ENCODE measurements around the gene GBX1.

Gene GBX1

DNA sequence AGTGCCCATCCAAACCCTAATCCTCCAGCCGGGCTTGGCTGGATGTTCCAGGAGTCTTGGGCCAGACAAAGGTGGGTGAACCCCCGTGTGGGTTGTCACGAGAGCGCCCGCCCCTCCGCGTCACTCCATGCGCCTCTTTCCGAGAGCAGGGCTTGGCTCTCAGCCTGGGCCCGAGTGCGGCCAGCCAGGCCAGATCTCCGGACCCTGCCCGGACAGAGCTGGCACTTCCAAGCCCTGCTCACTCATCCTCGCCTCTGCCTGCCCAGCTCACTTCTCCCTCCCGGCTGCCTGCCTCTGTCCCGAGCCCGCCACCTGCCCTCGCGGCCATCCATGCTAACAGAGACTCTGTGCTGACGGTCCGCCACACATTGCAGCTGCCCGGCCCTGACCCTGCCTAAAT lies 46.6 kb downstream of the GBX1 start:
- Mint-ChIP-seq H3K4me3 (no peak overlapping the region), H3K4me1 (peaks cover 19% of the 10 kb centered on the region), H3K27me3 (peaks cover 4% of the 10 kb centered on the region), H3K27ac (no peak overlapping the region), H3K9me3 (no peaks in the 10 kb centered on the region)
- ATAC-seq (no peak), DNase-seq (no peak)

DNA sequence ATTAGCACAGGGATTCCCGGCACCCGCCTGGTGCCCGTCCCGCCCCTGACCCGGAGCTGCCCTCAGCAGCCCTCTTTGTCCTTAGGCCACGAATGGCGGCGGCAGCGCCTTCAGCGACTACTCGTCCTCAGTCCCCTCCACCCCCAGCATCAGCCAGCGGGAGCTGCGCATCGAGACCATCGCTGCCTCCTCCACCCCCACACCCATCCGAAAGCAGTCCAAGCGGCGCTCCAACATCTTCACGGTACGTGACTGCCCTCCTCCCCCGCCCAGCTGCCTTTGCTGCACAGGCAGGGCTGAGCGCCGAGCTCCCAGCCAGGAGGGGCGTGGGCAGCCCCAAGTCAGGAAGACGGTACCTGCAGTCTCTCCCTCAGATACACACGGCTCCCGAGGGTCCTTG lies 47.6 kb downstream of the GBX1 start:
- Mint-ChIP-seq H3K9me3 (no peaks in the 10 kb centered on the region), H3K4me1 (peaks cover 22% of the 10 kb centered on the region), H3K27me3 (peaks cover 8% of the 10 kb centered on the region), H3K27ac (peak overlapping the region in 1 of 2 donors; percentile 40), H3K4me3 (no peak overlapping the region)
- DNase-seq, result no peak
- no peak for ATAC-seq

DNA sequence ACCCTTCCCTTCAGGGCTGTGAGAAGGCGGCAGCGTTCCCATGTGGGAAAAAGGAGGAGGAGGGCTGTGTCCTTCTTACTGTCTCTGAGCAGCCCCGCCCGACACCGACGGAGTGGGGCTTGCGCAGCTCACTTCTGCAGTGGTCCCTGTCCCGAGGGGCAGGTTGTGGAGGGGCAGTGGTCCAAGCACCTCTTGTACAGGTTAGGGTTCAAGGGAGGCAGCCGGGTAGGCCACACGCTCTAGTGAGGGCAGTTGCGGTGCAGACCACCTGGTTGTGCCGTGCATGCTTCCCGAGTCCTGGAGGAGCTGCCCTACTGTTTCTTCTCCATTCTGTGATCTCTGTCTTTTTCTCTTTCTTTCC lies 48.5 kb downstream of the GBX1 start:
- DNase-seq (no peak), ATAC-seq (no peak)
- peaks cover 8% of the 10 kb centered on the region for H3K27me3 Mint-ChIP-seq
- peaks cover 19% of the 10 kb centered on the region for H3K4me1 Mint-ChIP-seq
- no peak overlapping the region for H3K4me3 Mint-ChIP-seq
- no peak overlapping the region for H3K27ac Mint-ChIP-seq
- no peaks in the 10 kb centered on the region for H3K9me3 Mint-ChIP-seq

DNA sequence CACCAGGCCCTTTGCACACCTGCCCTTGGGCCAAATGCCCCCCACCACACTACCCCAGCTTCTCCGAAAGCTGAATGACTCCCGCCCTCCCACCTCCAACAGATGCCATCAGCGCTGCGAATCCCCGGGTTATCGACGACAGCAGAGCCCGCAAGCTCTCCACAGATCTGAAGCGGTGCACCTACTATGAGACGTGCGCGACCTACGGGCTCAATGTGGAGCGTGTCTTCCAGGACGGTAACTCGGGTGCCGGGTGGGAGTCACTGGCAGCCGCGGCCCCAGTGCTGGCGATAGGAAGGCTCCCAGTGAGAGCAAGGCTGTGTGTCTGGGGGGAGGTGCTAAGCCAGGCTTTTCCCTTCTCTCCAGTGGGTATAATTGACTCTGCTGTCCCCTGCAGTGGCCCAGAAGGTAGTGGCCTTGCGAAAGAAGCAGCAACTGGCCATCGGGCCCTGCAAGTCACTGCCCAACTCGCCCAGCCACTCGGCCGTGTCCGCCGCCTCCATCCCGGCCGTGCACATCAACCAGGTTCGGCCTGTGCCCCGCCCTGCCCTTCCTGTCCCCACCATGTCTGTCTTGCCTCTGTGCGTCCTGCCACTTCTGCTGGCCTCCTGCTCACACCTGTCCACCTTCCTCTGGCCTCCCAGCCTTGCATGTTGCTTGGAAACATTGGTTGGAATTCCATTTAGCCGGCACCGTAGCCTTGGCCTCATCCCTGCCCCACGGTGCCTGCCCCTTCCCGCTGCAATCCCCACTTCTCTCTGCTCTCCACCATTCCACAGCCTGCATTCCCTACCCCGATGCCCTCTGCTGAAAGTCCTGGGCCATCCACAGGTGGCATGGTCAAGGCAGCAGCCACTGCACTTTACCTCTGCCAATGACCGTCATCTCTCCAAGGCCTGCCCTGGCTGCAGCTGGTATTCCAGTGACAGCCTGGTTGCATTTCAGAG lies 49.1 kb downstream of the GBX1 start:
- Mint-ChIP-seq H3K4me1 (peaks cover 13% of the 10 kb centered on the region), H3K4me3 (no peak overlapping the region), H3K27me3 (peaks cover 12% of the 10 kb centered on the region), H3K27ac (no peak overlapping the region), H3K9me3 (no peaks in the 10 kb centered on the region)
- DNase-seq, result no peak
- no peak for ATAC-seq

DNA sequence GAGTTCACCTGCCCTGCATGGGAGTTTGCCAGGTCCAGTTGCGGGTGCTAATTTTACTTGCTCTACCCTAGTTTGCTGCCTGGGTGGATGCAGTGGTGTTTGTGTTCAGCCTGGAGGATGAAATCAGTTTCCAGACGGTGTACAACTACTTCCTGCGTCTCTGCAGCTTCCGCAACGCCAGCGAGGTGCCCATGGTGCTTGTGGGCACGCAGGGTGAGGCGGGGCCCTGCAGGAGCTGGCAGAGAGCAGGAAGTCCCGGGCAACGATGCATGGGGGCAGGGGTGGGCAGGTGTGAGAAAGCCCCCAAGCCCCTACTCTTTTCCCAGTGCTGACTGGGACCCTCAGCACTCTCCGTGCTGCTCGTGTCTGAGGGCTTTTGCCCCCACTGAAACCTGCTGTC lies 49.9 kb downstream of the GBX1 start:
- Mint-ChIP-seq H3K9me3 (no peaks in the 10 kb centered on the region), H3K27me3 (peaks cover 21% of the 10 kb centered on the region), H3K27ac (no peak overlapping the region), H3K4me3 (peak overlapping the region; percentile 26 to 55), H3K4me1 (peaks cover 13% of the 10 kb centered on the region)
- ATAC-seq (peak; percentile 24), DNase-seq (no peak)

DNA sequence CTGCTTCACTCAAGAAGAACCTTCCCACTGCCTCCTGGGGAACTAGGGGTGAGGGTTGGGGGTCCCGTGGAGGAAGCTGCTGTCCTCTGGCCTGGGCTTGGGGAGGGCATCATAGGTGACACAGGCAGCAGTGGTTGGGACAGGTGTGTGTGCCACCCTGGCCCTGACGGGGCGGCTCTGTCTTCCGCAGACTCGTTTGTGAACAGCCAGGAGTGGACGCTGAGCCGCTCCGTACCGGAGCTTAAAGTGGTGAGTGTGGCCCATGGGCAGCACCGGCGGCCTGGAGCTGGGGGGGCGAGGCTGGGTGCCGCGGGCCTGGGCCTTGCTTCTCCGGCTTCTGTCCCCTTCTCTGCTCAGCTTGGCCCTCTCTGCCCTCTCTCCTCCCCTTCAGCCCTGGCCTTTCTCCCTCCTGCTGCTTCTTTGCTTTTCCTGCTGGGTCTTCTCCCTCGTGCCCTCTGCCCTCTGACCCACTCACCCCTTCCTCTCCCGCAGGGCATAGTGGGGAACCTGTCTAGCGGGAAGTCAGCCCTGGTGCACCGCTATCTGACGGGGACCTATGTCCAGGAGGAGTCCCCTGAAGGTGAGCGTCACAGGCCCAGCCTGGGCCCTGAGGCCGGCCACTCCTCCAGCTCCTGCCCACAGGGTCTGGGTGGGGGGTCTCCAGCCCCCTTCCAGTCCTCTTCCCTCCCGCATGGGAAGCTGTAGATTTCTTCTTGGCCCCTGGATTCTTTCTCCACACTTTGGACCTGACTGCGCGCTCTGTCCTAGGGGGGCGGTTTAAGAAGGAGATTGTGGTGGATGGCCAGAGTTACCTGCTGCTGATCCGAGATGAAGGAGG lies 50.7 kb downstream of the GBX1 start:
- DNase-seq, result no peak
- Mint-ChIP-seq H3K4me1 (peaks cover 13% of the 10 kb centered on the region), H3K9me3 (no peaks in the 10 kb centered on the region), H3K4me3 (peak overlapping the region; percentile 26 to 60), H3K27me3 (peaks cover 23% of the 10 kb centered on the region), H3K27ac (no peak overlapping the region)
- no peak for ATAC-seq

DNA sequence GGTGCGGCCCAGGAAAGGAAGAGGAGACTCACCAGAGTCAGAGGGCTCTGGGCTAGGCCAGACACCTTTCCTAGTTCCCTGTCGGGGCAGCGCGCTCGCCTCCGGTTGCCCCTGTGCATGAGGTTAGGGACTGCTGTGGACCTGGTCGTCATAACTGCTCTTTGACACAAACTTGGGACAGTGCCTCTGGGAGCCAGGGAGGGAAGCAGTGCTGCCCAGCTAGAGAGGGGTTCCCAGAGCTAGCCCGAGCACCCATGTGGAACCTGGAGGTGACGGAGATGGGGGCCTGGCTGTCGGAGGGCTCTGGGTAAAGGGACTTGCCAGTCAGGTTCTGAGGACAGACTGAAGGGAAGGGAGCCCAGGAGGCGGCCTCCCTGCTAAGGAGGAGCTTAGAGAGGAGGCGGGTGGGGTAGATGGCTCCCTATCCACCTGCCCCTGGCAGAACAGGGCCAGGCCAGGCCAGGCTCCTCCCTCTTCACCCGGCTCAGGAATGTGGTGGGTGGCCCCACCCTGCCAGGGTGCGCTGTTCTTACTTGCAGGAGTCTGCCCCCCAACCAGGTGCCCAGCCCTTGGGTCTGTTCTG lies 51.6 kb downstream of the GBX1 start:
- H3K27ac Mint-ChIP-seq, result no peak overlapping the region
- DNase-seq, result no peak
- ATAC-seq, result no peak
- peaks cover 23% of the 10 kb centered on the region for H3K27me3 Mint-ChIP-seq
- no peaks in the 10 kb centered on the region for H3K9me3 Mint-ChIP-seq
- peak overlapping the region; percentile 57 to 60 for H3K4me3 Mint-ChIP-seq
- H3K4me1 Mint-ChIP-seq, result peaks cover 13% of the 10 kb centered on the region

DNA sequence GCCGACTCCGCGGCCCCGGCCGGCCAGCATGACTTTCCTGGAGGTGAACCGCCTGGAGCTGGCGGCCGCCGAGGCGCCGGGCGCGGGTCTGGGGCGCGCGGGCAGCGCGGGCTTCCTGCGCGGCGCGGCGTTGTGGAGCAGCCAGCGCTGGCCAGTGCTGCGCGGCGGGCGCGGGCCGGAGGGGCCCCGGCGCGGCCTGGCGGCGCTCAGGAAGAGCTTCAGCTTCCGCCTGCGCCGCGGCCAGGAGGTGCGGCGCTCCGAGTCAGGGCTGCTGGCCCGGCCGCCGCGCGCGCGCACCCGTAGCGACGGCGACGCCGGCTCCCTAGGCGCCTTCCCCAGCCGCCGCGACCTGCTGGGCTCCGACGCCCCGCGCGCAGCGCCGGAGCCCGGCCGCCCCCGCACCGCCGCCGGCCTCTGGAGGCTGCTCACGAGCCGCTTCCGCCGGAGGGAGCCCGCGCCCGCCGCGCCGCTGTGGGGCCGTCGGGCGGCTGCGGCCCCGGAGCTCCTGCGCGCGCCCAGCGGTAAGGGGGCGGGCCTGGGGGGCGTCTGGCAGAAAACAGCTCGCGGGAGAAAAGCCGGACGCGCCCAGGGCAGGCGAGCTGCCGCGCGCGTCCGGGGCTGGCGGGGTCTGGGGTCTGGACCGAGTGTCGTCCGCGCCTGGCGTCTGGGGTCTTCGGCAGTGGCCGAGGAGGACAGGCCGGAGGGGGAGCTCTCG lies 52.2 kb downstream of the GBX1 start:
- Mint-ChIP-seq H3K4me3 (peak overlapping the region; percentile 57 to 60), H3K27ac (no peak overlapping the region), H3K9me3 (no peaks in the 10 kb centered on the region), H3K4me1 (peaks cover 13% of the 10 kb centered on the region), H3K27me3 (peaks cover 23% of the 10 kb centered on the region)
- peak; percentile 68 for ATAC-seq
- peak; percentile 46 to 47 for DNase-seq

DNA sequence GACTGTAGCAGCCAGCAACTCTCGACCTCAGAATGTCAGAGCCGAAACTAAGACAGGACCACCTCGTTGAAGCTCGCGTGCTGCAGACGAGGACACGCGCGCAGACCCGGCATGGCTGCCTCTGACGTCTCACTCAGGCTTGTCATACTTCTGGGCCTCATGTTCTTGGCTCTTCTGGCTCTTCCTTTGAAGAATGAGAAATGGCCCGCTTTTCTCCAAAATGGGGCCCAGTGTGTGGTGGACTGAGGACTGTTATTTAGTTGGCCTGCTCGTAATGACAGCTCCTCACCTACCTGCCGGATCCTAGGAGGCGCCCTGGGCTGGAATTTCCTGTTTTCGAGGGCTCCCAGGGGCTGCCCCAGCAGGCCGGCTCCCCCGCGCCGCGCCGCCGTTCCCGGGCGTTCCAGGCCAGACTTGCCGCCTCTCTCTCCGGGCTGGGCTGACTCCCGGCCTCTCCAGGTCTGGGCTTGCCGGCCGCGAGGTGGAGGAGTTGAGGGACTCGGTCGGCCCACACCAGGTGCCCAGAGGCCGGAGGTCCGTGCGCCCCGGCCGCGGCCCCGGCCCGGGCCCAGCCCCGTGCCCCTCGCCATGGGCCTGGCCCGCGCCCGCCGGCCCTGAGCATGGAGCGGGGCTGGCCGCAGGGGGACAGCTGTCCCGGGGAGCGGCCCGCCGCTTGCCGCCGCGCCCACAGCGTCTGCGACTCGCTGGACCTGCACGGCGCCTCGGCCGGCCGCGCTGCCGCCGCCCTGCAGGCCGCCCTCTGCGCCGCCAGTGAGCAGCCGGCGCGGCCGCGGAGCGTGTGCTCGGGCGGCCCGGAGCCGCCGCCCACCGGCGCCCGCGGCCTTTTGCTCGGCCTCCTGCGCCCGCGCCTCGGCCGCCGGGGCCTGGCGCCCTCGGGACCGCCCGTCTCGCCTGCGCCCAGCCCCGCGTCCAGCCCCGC lies 53.1 kb downstream of the GBX1 start:
- peaks cover 23% of the 10 kb centered on the region for H3K27me3 Mint-ChIP-seq
- no peak for DNase-seq
- H3K4me1 Mint-ChIP-seq, result peaks cover 13% of the 10 kb centered on the region
- ATAC-seq, result peak; percentile 31
- no peak overlapping the region for H3K27ac Mint-ChIP-seq
- H3K4me3 Mint-ChIP-seq, result peak overlapping the region; percentile 2 to 4
- H3K9me3 Mint-ChIP-seq, result no peaks in the 10 kb centered on the region

DNA sequence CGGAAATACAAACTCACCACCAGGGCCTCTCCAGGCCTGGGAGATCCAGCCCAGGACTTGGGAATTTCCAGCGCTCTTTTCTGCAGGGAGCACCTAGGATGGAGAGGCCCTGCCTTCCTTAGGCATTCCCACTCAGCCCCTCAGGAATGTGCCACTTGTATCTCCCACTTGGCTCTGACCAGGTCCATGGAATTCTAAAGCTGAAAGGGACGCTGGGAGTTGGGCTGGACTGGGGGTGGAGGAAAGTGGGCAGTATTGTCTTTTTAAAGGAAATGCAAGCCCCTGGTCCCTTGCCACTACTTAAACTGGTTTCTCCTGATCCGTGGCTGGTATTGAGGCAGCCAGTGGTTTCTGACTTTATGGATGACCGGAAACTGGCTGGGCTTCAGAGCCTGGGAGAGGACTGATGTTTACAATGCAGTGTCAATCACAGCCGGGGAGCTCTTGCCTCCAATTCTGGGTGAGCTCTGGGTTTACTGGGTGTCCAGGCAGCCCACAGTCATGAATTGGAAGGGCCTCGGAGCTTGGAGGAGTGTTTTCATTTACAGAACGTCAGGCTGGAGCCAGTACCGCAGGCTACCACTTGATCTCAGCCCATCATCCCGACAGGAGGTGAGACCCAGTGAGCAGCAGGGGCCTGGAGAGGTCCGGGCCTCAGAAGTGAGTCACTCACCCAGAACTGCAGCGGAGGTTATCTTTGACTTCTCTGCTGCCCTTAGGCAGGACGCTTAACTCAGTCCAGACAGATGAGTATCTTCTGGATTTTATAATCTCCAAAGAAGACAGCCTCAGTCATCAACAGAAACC lies 53.9 kb downstream of the GBX1 start:
- Mint-ChIP-seq H3K4me3 (peak overlapping the region in 1 of 2 donors; percentile 22), H3K27ac (no peak overlapping the region)
- no peak for ATAC-seq

DNA sequence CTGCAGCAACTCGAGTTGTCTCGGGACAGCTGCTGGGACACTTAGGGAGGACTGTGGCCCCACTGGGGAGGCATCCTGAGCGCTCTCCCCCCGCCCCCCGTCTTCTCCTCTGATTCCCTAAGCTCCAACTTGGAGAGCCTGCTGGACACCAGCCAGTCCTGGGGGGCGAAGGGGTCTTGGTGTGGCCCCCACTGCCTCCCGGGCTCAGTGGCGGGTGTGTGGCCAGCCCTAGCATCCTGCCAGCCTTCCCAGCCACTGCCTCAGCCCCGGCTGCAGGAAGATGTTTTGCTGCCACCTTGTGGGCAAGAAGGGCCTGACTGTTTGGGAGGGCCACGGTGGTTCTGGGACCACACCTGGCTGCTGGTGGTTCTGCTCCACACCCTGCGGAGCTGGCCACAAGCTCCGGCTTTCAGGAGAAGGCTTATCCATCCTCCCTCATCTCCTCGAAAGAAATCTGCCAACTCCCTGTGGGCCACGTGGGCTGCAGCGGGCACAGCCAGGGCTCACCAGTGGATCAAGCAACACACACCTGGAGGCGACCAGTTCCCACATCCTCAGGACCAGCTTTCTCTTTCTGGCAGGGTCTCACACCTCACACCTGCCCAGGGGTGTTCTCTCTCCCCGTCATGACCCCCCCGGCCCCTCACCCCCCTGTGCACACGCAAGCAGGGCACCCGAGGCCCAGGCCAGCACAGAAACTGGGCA lies 56.4 kb downstream of the GBX1 start:
- Mint-ChIP-seq H3K27ac (no peak overlapping the region), H3K4me3 (no peak overlapping the region), H3K9me3 (no peaks in the 10 kb centered on the region), H3K4me1 (peaks cover 5% of the 10 kb centered on the region), H3K27me3 (peaks cover 21% of the 10 kb centered on the region)
- ATAC-seq (peak; percentile 75), DNase-seq (peak; percentile 67 to 74)

More for the DNA sequence above, 53.9 kb downstream of the GBX1 start:
- DNase-seq, result no peak
- no peaks in the 10 kb centered on the region for H3K9me3 Mint-ChIP-seq
- peaks cover 13% of the 10 kb centered on the region for H3K4me1 Mint-ChIP-seq
- peaks cover 23% of the 10 kb centered on the region for H3K27me3 Mint-ChIP-seq

DNA sequence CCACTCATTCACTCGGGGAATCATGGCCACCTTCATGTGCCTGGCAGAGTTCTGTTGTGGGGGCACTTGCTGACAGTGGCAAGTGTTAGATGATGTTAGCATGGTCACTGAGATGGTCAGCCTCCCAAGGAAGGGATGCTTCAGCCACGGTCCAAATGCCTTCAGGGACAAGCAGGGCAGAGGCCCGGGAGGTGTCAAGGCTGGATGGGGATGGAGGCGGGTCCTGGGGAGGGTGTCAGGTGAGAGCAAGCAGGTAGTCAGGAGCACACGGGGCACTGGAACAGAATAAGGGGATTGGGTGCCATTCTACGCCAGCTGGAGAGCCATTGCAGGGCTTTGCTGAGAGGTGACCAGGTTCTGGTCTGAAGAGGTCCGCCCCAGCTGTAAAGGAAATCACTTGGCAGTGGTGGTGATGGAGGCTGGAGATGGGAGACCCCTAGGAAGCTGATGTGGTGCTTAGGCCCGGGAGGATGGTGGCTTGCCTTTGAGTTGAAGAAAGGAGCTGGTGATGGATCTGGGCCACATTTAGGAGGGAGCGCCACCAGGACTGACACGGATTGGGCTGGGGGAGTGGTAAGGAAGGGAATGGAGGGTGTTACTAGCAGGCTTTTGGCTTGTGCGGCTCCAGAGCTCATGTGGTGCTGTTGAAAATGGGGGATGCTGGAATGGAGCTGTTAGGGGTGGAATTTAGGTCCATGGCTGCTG lies 57.1 kb downstream of the GBX1 start:
- Mint-ChIP-seq H3K27me3 (peaks cover 15% of the 10 kb centered on the region), H3K27ac (no peak overlapping the region), H3K9me3 (no peaks in the 10 kb centered on the region), H3K4me3 (no peak overlapping the region), H3K4me1 (no peaks in the 10 kb centered on the region)
- ATAC-seq, result no peak
- no peak for DNase-seq

Data from stimulated activated naive CD8-positive, alpha-beta T cell treated with anti-CD3 and anti-CD28 coated beads, Interleukin-15, amount 100 ng/mL, for 72 hours (primary cell).